Activated CD8-positive, alpha-beta memory T cell treated with anti-CD3 and anti-CD28 coated beads, Interleukin-2, amount 50 U/mL, for 24 hours (primary cell): Measurements from ENCODE around the gene NDEL1.
A peak's percentile ranks its signal among the peaks of the same experiment; 100 is the strongest.

Source experiments
- DNase-seq: peaks from one replicate; pipeline ENCODE4 v3.0.0-alpha.2; 2020; ENCODE audit errors: extremely low read depth

The NDEL1 gene

GRCh38 chr17:8413938-8414337 is 21.7 kb upstream of the NDEL1 start:
- DNase-seq = no peak

- DNase-seq = no peak
These were observed 17.9 kb upstream of the NDEL1 start for GRCh38 chr17:8417806-8418205.

- no peak for DNase-seq
These were observed 17.2 kb upstream of the NDEL1 start for GRCh38 chr17:8418471-8418870.

- no peak for DNase-seq
These were observed 16.4 kb upstream of the NDEL1 start for GRCh38 chr17:8419305-8419704.

- no peak for DNase-seq
These were observed 15.4 kb upstream of the NDEL1 start for GRCh38 chr17:8420041-8420934.

- no peak for DNase-seq
These were observed 14.1 kb upstream of the NDEL1 start for GRCh38 chr17:8421571-8421970.

GRCh38 chr17:8426094-8426720 is 9.5 kb upstream of the NDEL1 start:
- no peak for DNase-seq

- no peak for DNase-seq
These were observed 8.9 kb upstream of the NDEL1 start for GRCh38 chr17:8426802-8427201.

GRCh38 chr17:8430966-8431365 is 4.7 kb upstream of the NDEL1 start:
- no peak for DNase-seq

- peak; percentile 5 for DNase-seq
These were observed 622 bp downstream of the NDEL1 start for GRCh38 chr17:8436169-8436843.

- no peak for DNase-seq
These were observed 1.1 kb downstream of the NDEL1 start for GRCh38 chr17:8436844-8437171.

GRCh38 chr17:8438441-8438840 is 2.8 kb downstream of the NDEL1 start:
- no peak for DNase-seq

- no peak for DNase-seq
These were observed 4.0 kb downstream of the NDEL1 start for GRCh38 chr17:8439681-8440080.

GRCh38 chr17:8441690-8442089 is 6.0 kb downstream of the NDEL1 start:
- no peak for DNase-seq

- DNase-seq = no peak
These were observed 6.6 kb downstream of the NDEL1 start for GRCh38 chr17:8442310-8442709.

GRCh38 chr17:8443756-8444155 is 8.1 kb downstream of the NDEL1 start:
- DNase-seq = no peak

- no peak for DNase-seq
These were observed 8.8 kb downstream of the NDEL1 start for GRCh38 chr17:8444494-8444893.

GRCh38 chr17:8445536-8445935 is 9.9 kb downstream of the NDEL1 start:
- DNase-seq = no peak

- no peak for DNase-seq
These were observed 12.1 kb downstream of the NDEL1 start for GRCh38 chr17:8447799-8448198.

- no peak for DNase-seq
These were observed 12.6 kb downstream of the NDEL1 start for GRCh38 chr17:8448310-8448709.

GRCh38 chr17:8451933-8452614 is 16.4 kb downstream of the NDEL1 start:
- DNase-seq = no peak

- no peak for DNase-seq
These were observed 17.6 kb downstream of the NDEL1 start for GRCh38 chr17:8453326-8453725.
